Bronchial epithelial cell (primary cell): ENCODE data around the gene RIMBP2. TPM values are rescaled to one million over a fixed set of nuclear protein-coding genes. Genes with fewer than 3 reads are reported as not detected.

Experiments
- DNase-seq: peaks from one replicate; pipeline ENCODE4 v3.0.0-alpha.2; 2010; ENCODE audit warnings: low read depth
- FAIRE-seq: peaks from 2 replicates; lab custom pipeline; 2011; peaks lifted over from hg19 to GRCh38; lab: Jason Lieb, UNC
- H3K27me3 ChIP-seq: 2 replicates; pipeline ENCODE4 v1.5.1; 2011; ENCODE audit warnings: low read length; ENCODE audit not compliant: control insufficient read depth, insufficient read depth
- H3K36me3 ChIP-seq: 2 replicates; pipeline ENCODE4 v1.5.1; 2011; ENCODE audit warnings: low read length; ENCODE audit not compliant: control insufficient read depth, insufficient read depth
- H3K4me3 ChIP-seq: 2 replicates; pipeline ENCODE4 v1.5.1; 2011; ENCODE audit warnings: mild to moderate bottlenecking, low read depth, low read length, control low read depth
- total RNA-seq: library from RNA; depleted of rRNA; stranded (reverse); fragments of >200 nt; gene quantifications from 2 replicates; pipeline ENCODE4 v1.2.1, GENCODE V29; 2014
- TF ChIP-seq, protein P1 (sequence below): IDR thresholded peaks from 2 replicates; pipeline ENCODE4 v1.5.1; 2011; ENCODE audit warnings: mild to moderate bottlenecking, moderate library complexity, low read length, control low read depth, inconsistent platforms; ENCODE audit not compliant: insufficient read depth, severe bottlenecking

Gene RIMBP2
- total RNA-seq, 1 donor from 2014 or later = not detected

GRCh38 chr12:130559806-130560205 lies 156.3 kb downstream of the RIMBP2 start:
- Histone ChIP-seq H3K27me3 (no peaks in the 10 kb centered on the region), H3K36me3 (no peaks in the 10 kb centered on the region), H3K4me3 (no peak overlapping the region)
- DNase-seq (no peak), FAIRE-seq (no peak)
- TF ChIP-seq, protein P1, sequence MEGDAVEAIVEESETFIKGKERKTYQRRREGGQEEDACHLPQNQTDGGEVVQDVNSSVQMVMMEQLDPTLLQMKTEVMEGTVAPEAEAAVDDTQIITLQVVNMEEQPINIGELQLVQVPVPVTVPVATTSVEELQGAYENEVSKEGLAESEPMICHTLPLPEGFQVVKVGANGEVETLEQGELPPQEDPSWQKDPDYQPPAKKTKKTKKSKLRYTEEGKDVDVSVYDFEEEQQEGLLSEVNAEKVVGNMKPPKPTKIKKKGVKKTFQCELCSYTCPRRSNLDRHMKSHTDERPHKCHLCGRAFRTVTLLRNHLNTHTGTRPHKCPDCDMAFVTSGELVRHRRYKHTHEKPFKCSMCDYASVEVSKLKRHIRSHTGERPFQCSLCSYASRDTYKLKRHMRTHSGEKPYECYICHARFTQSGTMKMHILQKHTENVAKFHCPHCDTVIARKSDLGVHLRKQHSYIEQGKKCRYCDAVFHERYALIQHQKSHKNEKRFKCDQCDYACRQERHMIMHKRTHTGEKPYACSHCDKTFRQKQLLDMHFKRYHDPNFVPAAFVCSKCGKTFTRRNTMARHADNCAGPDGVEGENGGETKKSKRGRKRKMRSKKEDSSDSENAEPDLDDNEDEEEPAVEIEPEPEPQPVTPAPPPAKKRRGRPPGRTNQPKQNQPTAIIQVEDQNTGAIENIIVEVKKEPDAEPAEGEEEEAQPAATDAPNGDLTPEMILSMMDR = no peak

DNA sequence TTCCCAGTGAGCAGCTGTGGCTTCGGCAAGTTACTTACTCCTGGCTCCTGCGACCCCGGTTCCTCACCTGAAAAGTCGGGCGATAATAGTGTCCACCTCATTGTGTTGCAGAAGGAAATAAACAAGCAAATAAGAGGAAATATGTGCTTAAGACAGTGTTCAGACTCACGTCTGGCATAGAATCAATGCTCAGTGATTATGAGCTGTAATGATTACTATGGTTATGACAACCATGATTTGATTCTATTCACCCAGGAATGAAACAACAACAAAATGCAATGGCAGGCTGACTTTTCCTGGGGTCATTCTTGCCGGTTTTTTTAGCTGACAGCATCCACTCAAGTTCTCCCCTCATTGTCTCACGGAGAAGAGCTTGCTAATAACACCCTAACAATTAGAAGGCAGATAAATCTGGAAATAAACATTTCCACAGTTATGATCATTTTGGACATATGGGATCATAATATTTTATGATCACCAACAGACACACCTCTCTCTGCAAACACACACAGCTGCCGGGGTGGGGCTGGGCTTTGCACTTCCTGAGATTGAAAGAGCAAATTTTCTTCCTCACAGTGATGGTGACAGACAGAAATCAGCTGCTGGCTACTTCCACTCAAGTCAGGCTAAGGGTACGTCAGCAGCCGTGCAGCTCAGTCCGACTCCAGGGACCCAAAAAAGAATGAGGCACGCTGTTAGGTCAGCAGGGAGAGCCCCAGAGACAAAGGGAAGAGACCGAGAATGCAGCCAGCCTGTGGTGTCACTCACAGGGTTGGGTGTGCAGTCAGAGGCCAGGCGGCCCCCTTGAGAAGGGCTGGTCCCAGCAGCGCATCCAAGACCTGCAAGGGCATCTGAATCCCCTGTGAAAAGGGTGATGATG lies 158.0 kb downstream of the RIMBP2 start:
- no peaks in the 10 kb centered on the region for H3K36me3 ChIP-seq
- no peak for FAIRE-seq
- TF ChIP-seq, protein P1 = no peak
- H3K27me3 ChIP-seq = no peaks in the 10 kb centered on the region
- H3K4me3 ChIP-seq = no peak overlapping the region
- no peak for DNase-seq

GRCh38 chr12:130557201-130557600 lies 158.9 kb downstream of the RIMBP2 start:
- Histone ChIP-seq H3K27me3 (no peaks in the 10 kb centered on the region), H3K4me3 (no peak overlapping the region), H3K36me3 (no peaks in the 10 kb centered on the region)
- DNase-seq (no peak), FAIRE-seq (no peak)
- TF ChIP-seq, protein P1 = no peak

- Histone ChIP-seq H3K27me3 (no peaks in the 10 kb centered on the region), H3K36me3 (no peaks in the 10 kb centered on the region), H3K4me3 (no peak overlapping the region)
- DNase-seq (no peak), FAIRE-seq (no peak)
- TF ChIP-seq, protein P1 = no peak
These were observed 159.5 kb downstream of the RIMBP2 start for GRCh38 chr12:130556486-130557055.

- TF ChIP-seq, protein P1 = no peak
- Histone ChIP-seq H3K4me3 (no peak overlapping the region), H3K36me3 (no peaks in the 10 kb centered on the region), H3K27me3 (no peaks in the 10 kb centered on the region)
- no peak for DNase-seq
- FAIRE-seq = no peak
These were observed 160.2 kb downstream of the RIMBP2 start for GRCh38 chr12:130555628-130556485.
